ENCODE measurements around the gene IPO4.

GRCh38 chr14:24182110-24182882 is 6.3 kb downstream of the IPO4 start:
- no peak for TF ChIP-seq YY1 (IDR thresholded peaks at IDR 0.05; ENCODE audit: low read depth)
- no peak for TF ChIP-seq FOXM1 (IDR thresholded peaks at IDR 0.05; ENCODE audit: borderline replicate concordance, low read depth)
- TF ChIP-seq CEBPB (IDR thresholded peaks at IDR 0.05), result no peak
- no peak for TF ChIP-seq EP300 (IDR thresholded peaks at IDR 0.05; ENCODE audit: borderline replicate concordance)
